Prostate gland (tissue), 2 donors: Measurements from ENCODE around the gene ZC3H18. TPM values are rescaled to one million over a fixed set of nuclear protein-coding genes. Genes with fewer than 3 reads are reported as not detected.

Experiments
- DNase-seq: peaks from one replicate; pipeline ENCODE4 v3.0.0-alpha.2; 2019; ENCODE audit warnings: low spot score
- H3K27ac ChIP-seq, 2 donors: fragments of 200-600 bp; sonication (generic); 2 replicates each; pipeline ENCODE4 v1.5.1; 2017 to 2019
- H3K27me3 ChIP-seq: fragments of 200-600 bp; sonication (generic); replicated peaks from 2 replicates; pipeline ENCODE4 v1.5.1; 2019; ENCODE audit not compliant: insufficient read depth
- H3K36me3 ChIP-seq, 2 donors: fragments of 200-600 bp; sonication (generic); 1 replicate in 1 of 2; 2 replicates in 1 of 2; pipeline versions ENCODE4 v1.5.1 to v1.8.1; 2017 to 2019
- H3K4me1 ChIP-seq: fragments of 200-600 bp; sonication (generic); replicated peaks from 2 replicates; pipeline ENCODE4 v1.5.1; 2019
- H3K4me3 ChIP-seq, 2 donors: fragments of 200-600 bp; sonication (generic); 2 replicates each; pipeline ENCODE4 v1.5.1; 2017 to 2019
- H3K9me3 ChIP-seq: fragments of 200-600 bp; sonication (generic); 2 replicates; pipeline ENCODE4 v1.5.1; 2017
- POLR2A ChIP-seq: fragments of 450-650 bp; IDR thresholded peaks from one replicate; pipeline ENCODE4 v1.6.1; 2016; ENCODE audit warnings: antibody characterized with exemption, mild to moderate bottlenecking
- POLR2AphosphoS5 ChIP-seq: sonication (generic); formaldehyde crosslinking; IDR thresholded peaks from one replicate; pipeline ENCODE4 v1.6.1; 2017; ENCODE audit warnings: antibody characterized with exemption
- WGBS: methylation state at CpG from one replicate; pipeline ENCODE4 v1.1.5; 2018; 5-methylcytosine and 5-hydroxymethylcytosine counted together
- intact Hi-C: fragments of 100-400 bp; cut with DNase I; formaldehyde crosslinking; loops from one replicate; pipeline ENCODE4 v1.14.2; 2022
- total RNA-seq, 2 donors: library from RNA; depleted of rRNA; stranded (reverse); fragments of >200 nt; gene quantifications; one replicate each; pipeline ENCODE4 v1.1.0, GENCODE V29; 2016
- TF ChIP-seq, protein P1 (sequence below), 4 experiments: fragments of 200-600 bp in 2 of 4; fragments of 450-650 bp in 2 of 4; sonication (generic) in 2 of 4; IDR thresholded peaks; 1 replicate in 3 of 4; 2 replicates in 1 of 4; pipeline ENCODE4 v1.5.1; 2016 to 2019; ENCODE audit warnings: antibody characterized with exemption in 4 of 4, mild to moderate bottlenecking in 2 of 4, moderate library complexity in 2 of 4

ZC3H18 gene
- total RNA-seq, 2 donors from 2014 or later, result 26.7 to 50.7 TPM

DNA sequence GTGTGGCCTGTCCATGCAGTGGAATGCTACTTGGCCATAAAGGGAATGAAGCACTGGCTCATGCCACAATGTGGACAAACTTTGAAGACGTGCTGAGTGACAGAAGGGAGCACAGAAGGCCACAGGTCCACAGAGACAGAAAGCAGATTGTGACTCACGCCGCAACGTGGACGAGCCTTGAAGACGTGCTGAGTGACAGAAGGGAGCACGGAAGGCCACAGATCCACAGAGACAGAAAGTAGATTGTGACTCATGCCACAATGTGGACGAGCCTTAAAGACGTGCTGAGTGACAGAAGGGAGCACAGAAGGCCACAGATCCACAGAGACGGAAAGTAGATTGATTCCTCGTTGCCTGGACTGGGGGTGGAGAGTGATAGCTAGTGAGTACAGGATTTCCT, 19.2 kb downstream of the ZC3H18 start:
- no peak overlapping the region for H3K4me3 ChIP-seq
- no peak for DNase-seq
- peaks cover 0 to 10% of the 10 kb centered on the region in 2 donors for H3K36me3 ChIP-seq
- H3K27ac ChIP-seq, result no peak overlapping the region
- TF ChIP-seq, protein P1, sequence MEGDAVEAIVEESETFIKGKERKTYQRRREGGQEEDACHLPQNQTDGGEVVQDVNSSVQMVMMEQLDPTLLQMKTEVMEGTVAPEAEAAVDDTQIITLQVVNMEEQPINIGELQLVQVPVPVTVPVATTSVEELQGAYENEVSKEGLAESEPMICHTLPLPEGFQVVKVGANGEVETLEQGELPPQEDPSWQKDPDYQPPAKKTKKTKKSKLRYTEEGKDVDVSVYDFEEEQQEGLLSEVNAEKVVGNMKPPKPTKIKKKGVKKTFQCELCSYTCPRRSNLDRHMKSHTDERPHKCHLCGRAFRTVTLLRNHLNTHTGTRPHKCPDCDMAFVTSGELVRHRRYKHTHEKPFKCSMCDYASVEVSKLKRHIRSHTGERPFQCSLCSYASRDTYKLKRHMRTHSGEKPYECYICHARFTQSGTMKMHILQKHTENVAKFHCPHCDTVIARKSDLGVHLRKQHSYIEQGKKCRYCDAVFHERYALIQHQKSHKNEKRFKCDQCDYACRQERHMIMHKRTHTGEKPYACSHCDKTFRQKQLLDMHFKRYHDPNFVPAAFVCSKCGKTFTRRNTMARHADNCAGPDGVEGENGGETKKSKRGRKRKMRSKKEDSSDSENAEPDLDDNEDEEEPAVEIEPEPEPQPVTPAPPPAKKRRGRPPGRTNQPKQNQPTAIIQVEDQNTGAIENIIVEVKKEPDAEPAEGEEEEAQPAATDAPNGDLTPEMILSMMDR (IDR thresholded peaks at IDR 0.05), result no peak
- no peak for TF ChIP-seq POLR2AphosphoS5
- no peak for TF ChIP-seq POLR2A
- H3K27me3 ChIP-seq, result no peaks in the 10 kb centered on the region
- WGBS, result 85% methylated on average over 11 of the region's 11 CpGs
- intact Hi-C loops, result no loop called here
- H3K4me1 ChIP-seq, result no peaks in the 10 kb centered on the region
- H3K9me3 ChIP-seq, result no peaks in the 10 kb centered on the region

DNA sequence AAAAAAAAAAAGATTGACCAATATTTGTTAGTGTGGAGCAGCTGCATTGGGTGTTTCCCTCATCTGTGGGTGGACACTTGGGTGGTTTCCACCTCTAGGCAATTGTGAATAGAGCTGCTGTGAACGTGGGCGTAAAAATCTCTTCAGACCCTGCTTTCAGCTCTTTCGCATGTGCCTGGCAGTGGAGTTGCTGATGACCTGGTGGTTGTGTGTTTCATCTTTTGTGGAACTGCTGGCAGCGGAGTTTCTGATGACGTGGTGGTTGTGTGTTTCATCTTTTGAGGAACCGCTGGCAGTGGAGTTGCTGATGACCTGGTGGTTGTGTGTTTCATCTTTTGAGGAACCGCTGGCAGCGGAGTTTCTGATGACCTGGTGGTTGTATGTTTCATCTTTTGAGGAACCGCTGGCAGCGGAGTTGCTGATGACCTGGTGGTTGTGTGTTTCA, 21.4 kb downstream of the ZC3H18 start:
- H3K27ac ChIP-seq, result no peak overlapping the region
- H3K36me3 ChIP-seq, result peaks cover 0 to 10% of the 10 kb centered on the region in 2 donors
- no peaks in the 10 kb centered on the region for H3K27me3 ChIP-seq

DNA sequence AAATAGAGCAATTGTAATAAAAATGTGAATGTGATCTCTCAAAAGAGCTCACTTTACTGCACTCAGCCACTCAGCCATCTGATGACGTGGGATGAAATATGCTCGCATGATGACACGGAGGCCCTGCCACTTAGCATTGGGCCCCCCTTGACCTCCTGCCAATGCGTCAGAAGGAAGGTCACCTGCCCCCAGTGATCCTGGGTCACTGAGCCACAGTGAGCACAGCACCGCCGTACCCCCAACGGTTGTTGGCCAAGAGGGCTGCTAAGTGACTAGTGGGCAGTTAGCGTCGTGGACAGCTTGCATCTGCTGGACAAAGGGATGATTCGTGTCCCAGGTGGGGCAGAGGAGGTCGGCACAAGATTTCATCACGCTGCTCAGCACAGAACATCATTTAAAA, 22.9 kb downstream of the ZC3H18 start:
- TF ChIP-seq, protein P1 (IDR thresholded peaks at IDR 0.05), result no peak
- TF ChIP-seq POLR2A, result no peak
- TF ChIP-seq POLR2AphosphoS5, result no peak
- H3K4me3 ChIP-seq, result no peak overlapping the region
- H3K4me1 ChIP-seq, result no peaks in the 10 kb centered on the region
- no peak for DNase-seq
- no peaks in the 10 kb centered on the region for H3K27me3 ChIP-seq
- 95% methylated on average over 12 of the region's 12 CpGs for WGBS
- H3K27ac ChIP-seq, result no peak overlapping the region
- H3K36me3 ChIP-seq, result peaks cover 0 to 2% of the 10 kb centered on the region in 2 donors
- intact Hi-C loops, result no loop called here
- no peaks in the 10 kb centered on the region for H3K9me3 ChIP-seq

More for the DNA sequence above, 21.4 kb downstream of the ZC3H18 start:
- no peak for TF ChIP-seq POLR2A
- TF ChIP-seq POLR2AphosphoS5, result no peak
- TF ChIP-seq, protein P1 (IDR thresholded peaks at IDR 0.05), result no peak
- WGBS, result 84% methylated on average over 10 of the region's 10 CpGs
- Histone ChIP-seq H3K9me3 (no peaks in the 10 kb centered on the region), H3K4me3 (no peak overlapping the region), H3K4me1 (no peaks in the 10 kb centered on the region)
- intact Hi-C loops, result no loop called here
- no peak for DNase-seq

DNA sequence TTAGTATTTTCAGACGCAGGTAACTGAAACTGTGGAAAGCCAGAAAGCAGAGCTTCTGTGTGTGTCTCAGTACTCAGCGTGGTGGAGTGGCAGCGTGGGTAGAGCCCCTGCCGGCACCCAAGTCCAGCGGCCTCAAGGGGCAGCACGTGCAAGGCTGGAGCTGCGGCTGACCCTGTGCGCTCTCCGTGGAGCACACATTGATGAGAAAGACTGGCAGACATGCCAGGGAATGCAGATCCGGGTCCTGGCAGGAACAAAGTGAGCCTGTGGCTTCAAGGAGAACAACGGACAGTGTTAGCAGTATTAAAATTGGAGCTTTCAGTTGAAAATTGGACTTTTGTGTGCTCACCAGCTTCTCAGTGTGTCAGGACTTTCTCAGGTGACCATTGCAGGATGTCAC, 23.3 kb downstream of the ZC3H18 start:
- Histone ChIP-seq H3K36me3 (no peaks in the 10 kb centered on the region), H3K4me1 (no peaks in the 10 kb centered on the region), H3K4me3 (no peak overlapping the region), H3K27ac (no peak overlapping the region), H3K9me3 (no peaks in the 10 kb centered on the region), H3K27me3 (no peaks in the 10 kb centered on the region)
- TF ChIP-seq, protein P1 (IDR thresholded peaks at IDR 0.05), result no peak
- TF ChIP-seq POLR2A, result no peak
- no peak for TF ChIP-seq POLR2AphosphoS5
- WGBS, result 69% methylated on average over 11 of the region's 11 CpGs
- no peak for DNase-seq
- intact Hi-C loops, result no loop called here

DNA sequence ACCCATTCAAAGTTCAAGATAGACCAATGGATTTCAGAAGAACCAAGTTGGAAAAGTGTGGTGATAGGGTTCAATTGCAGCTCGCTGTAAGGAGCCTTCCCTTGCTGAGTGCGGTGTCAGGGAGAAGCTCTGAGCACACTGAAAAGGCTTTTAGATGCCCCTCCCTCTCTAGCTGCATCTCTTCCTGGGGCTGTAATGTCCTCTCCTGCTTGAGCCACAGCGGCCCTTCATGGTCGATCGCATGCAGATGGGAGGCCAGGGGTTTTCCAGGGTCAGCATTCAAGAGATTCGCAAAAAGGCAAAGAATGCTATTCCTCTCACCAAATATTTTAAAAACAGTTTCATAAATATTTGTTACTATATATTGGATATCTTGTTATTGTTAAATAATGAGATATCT, 23.7 kb downstream of the ZC3H18 start:
- WGBS, result 90% methylated on average over 6 of the region's 6 CpGs
- intact Hi-C loops, result no loop called here
- no peaks in the 10 kb centered on the region for H3K36me3 ChIP-seq
- no peak for DNase-seq
- H3K4me1 ChIP-seq, result no peaks in the 10 kb centered on the region
- no peak overlapping the region for H3K4me3 ChIP-seq
- H3K27ac ChIP-seq, result no peak overlapping the region
- no peaks in the 10 kb centered on the region for H3K27me3 ChIP-seq
- no peaks in the 10 kb centered on the region for H3K9me3 ChIP-seq
- TF ChIP-seq POLR2A, result no peak
- TF ChIP-seq POLR2AphosphoS5, result no peak
- TF ChIP-seq, protein P1 (IDR thresholded peaks at IDR 0.05), result no peak
